Measurements from ENCODE around the gene SFXN3. TPM values are rescaled to one million over a fixed set of nuclear protein-coding genes. Genes with fewer than 3 reads are reported as not detected.

Gene SFXN3
- total and polyA plus RNA-seq, 10 of the 15 experiments (the other 5 are each of a cell fraction or from before 2014, with no cell fraction given), result 0.05 to 11.3 (median 1.2) TPM

GRCh38 chr10:100998183-100998990 lies 32.6 kb upstream of the SFXN3 start (continued):
- TF ChIP-seq E2F4 (IDR thresholded peaks at IDR 0.05; ENCODE audit: low read depth, low read length) (no peak), FOS (IDR thresholded peaks at IDR 0.05; ENCODE audit: borderline replicate concordance, extremely low read depth, insufficient read length) (no peak), USF1 (IDR thresholded peaks at IDR 0.05; ENCODE audit: borderline replicate concordance, extremely low read length, insufficient read depth, low read depth, low read length) (peak; percentile 16), BCL3 (IDR thresholded peaks at IDR 0.05; ENCODE audit: borderline replicate concordance, insufficient read depth, low read depth, low read length, poor library complexity, severe bottlenecking) (no peak), EZH2 (IDR thresholded peaks at IDR 0.05; ENCODE audit: borderline replicate concordance, control insufficient read depth, low read depth, low read length) (no peak), IKZF2 (IDR thresholded peaks at IDR 0.05) (peak; percentile 8 to 12; a peak in 2 of 4 replicates), EGR1 (IDR thresholded peaks at IDR 0.05; ENCODE audit: borderline replicate concordance in 1 of 2, low read depth in 2 of 2, low read length in 2 of 2) (peak in 1 of 2 experiments; percentile 45; a peak in 1 of 3 replicates), SMAD1 (IDR thresholded peaks at IDR 0.05; ENCODE audit: low read depth, partially characterized antibody) (peak; percentile 88), SMAD5 (IDR thresholded peaks at IDR 0.05; ENCODE audit: low read depth) (no peak), FOXM1 (IDR thresholded peaks at IDR 0.05; ENCODE audit: low read depth, low read length) (no peak; the same call in 1 of the 2 replicates), CUX1 (IDR thresholded peaks at IDR 0.05; ENCODE audit: insufficient replicate concordance, low read depth, low read length) (no peak), ZNF592 (IDR thresholded peaks at IDR 0.05) (no peak), MYB (IDR thresholded peaks at IDR 0.05; ENCODE audit: borderline replicate concordance, low read depth, low read length) (no peak)
